CD8-positive, alpha-beta memory T cell (primary cell): ENCODE measurements around the gene LILRA6. TPM values are rescaled to one million over a fixed set of nuclear protein-coding genes. Genes with fewer than 3 reads are reported as not detected.
"Not testable (repeated sequence)": the region's sequence is repeated elsewhere in the genome, so short reads cannot be mapped to it uniquely, and the experiment has no call there.

ENCODE experiments used
- CTCF ChIA-PET: fragments of 350-600 bp; sonication (Branson Sonifier 250); formaldehyde crosslinking; loops from one replicate; lab custom pipeline; 2021; ENCODE audit warnings: antibody characterized with exemption; lab: Charles Lee
- POLR2A ChIA-PET: fragments of 350-600 bp; sonication (Branson Sonifier 250); formaldehyde crosslinking; loops from one replicate; lab custom pipeline; 2021; ENCODE audit warnings: antibody characterized with exemption; lab: Charles Lee
- DNase-seq, 5 donors: peaks; one replicate each; pipeline versions ENCODE4 v3.0.0 to v3.0.0-alpha.2; 2020 to 2022; ENCODE audit warnings: mixed read lengths in 1 of 5
- H3K27ac ChIP-seq: one replicate; pipeline ENCODE4 v1.7.0; 2013; ENCODE audit warnings: low read depth, mild to moderate bottlenecking, low read length, moderate library complexity
- H3K27me3 ChIP-seq: 2 replicates; pipeline ENCODE4 v1.7.0; 2013; ENCODE audit warnings: low read length, mild to moderate bottlenecking; ENCODE audit not compliant: insufficient read depth, poor library complexity, severe bottlenecking
- H3K36me3 ChIP-seq: 2 replicates; pipeline ENCODE4 v1.7.0; 2013; ENCODE audit warnings: mild to moderate bottlenecking, low read length, moderate library complexity; ENCODE audit not compliant: insufficient read depth
- H3K4me1 ChIP-seq: 2 replicates; pipeline ENCODE4 v1.7.0; 2013; ENCODE audit warnings: mild to moderate bottlenecking, low read length, moderate library complexity; ENCODE audit not compliant: insufficient read depth
- H3K4me3 ChIP-seq: 2 replicates; pipeline ENCODE4 v1.7.0; 2013; ENCODE audit warnings: mild to moderate bottlenecking, low read length
- H3K9me3 ChIP-seq: 2 replicates; pipeline ENCODE4 v1.7.0; 2013; ENCODE audit warnings: mild to moderate bottlenecking, low read length
- H3K27ac Mint-ChIP-seq, 8 donors: one replicate each; pipeline ENCODE4 v1.8.0; 2020 to 2021; ENCODE audit warnings: mixed read lengths in 8 of 8, mild to moderate bottlenecking in 6 of 8, inconsistent platforms in 3 of 8, moderate library complexity in 3 of 8
- H3K27me3 Mint-ChIP-seq, 2 donors: one replicate each; pipeline ENCODE4 v1.8.0; 2020 to 2021; ENCODE audit warnings: mixed read lengths in 2 of 2, mild to moderate bottlenecking in 1 of 2, moderate library complexity in 1 of 2
- H3K36me3 Mint-ChIP-seq, 3 donors: one replicate each; pipeline ENCODE4 v1.8.0; 2020 to 2021; ENCODE audit warnings: mixed read lengths in 3 of 3, inconsistent platforms in 1 of 3, mild to moderate bottlenecking in 1 of 3
- H3K4me1 Mint-ChIP-seq, 3 donors: one replicate each; pipeline ENCODE4 v1.8.0; 2020 to 2021; ENCODE audit warnings: mixed read lengths in 3 of 3, inconsistent platforms in 1 of 3, mild to moderate bottlenecking in 1 of 3
- H3K4me3 Mint-ChIP-seq, 7 donors: one replicate each; pipeline ENCODE4 v1.8.0; 2020 to 2021; ENCODE audit warnings: mixed read lengths in 7 of 7, mild to moderate bottlenecking in 6 of 7, moderate library complexity in 4 of 7, inconsistent platforms in 2 of 7
- H3K9me3 Mint-ChIP-seq, 5 donors: one replicate each; pipeline ENCODE4 v1.8.0; 2020 to 2022; ENCODE audit warnings: mixed read lengths in 5 of 5, mild to moderate bottlenecking in 3 of 5, moderate library complexity in 2 of 5, inconsistent platforms in 1 of 5
- polyA plus RNA-seq: library from polyadenylated mRNA; unstranded; fragments of 300-500 nt; fragmentation: Illumina TruSeq; gene quantifications from one replicate; pipeline ENCODE4 v1.2.3, GENCODE V29; 2021
- total RNA-seq, 2 experiments: library from RNA; stranded (reverse); gene quantifications; one replicate each; pipeline ENCODE4 v1.2.3, GENCODE V29; 2021

LILRA6 gene
- total and polyA plus RNA-seq, 3 experiments from 2014 or later, result 0.37 to 0.45 (median 0.42) TPM

DNA sequence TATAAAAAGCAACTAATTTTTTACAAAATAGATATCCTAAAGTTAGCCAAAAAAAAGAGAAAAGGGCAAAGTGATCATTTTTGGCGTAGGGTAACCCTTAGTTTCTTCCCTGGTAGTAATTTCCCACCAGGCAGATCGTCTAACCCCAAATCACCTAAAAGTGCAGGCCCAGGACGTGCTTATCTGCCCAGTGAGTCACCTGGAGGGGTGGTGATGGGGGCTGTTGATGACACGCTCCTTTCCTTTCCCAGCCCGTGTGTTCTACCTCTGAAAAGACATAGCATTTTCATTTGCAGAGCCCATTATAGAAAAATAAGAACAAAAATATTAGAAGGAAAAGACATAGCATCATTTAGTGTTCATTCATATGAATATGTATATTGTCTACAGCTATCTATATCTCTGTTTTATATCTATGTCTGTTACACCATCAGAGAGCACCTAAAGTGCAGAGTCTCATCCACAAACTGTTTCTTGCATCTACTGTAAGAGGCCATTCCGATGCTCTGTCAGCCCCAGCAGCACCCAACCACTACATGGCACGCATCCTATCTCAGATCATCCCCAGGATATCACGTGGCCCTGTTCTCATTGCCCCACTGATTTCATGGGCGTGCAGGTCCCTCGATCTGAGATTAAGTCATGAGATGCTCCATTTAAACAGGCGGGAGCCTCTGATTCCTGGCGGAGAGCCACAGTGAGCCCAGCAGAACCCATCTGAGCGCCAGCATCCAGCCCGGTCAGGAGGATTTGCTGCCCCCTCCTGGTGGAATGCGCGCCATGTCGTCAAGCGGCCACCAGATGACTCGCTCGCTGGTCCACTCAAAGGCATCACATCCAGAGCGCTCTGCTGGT, 11.3 kb downstream of the LILRA6 start:
- H3K4me3 Mint-ChIP-seq, result no peak overlapping the region
- H3K36me3 Mint-ChIP-seq, result no peaks in the 10 kb centered on the region
- Histone ChIP-seq H3K27ac (no peak overlapping the region), H3K36me3 (no peaks in the 10 kb centered on the region), H3K9me3 (no peaks in the 10 kb centered on the region), H3K4me1 (peaks cover 4% of the 10 kb centered on the region), H3K4me3 (no peak overlapping the region), H3K27me3 (no peaks in the 10 kb centered on the region)
- peak overlapping the region in 3 of 8 donors; percentile 20 to 56 (median 53) for H3K27ac Mint-ChIP-seq
- peaks cover 0 to 2% (median 0%) of the 10 kb centered on the region in 5 donors for H3K9me3 Mint-ChIP-seq
- peak; percentile 59 to 90 (median 78) for DNase-seq
- H3K27me3 Mint-ChIP-seq, result peaks cover 8 to 36% of the 10 kb centered on the region in 2 donors
- ChIA-PET CTCF (interaction anchor here (1.3 to 1.9 kb wide), 2 partner anchors 42 to 63 kb away, joined by 7 to 9 read pairs; partner anchors contain the start of gene MBOAT7), POLR2A (no interaction called here)
- H3K4me1 Mint-ChIP-seq, result peaks cover 0 to 4% (median 3%) of the 10 kb centered on the region in 3 donors

GRCh38 chr19:54230031-54230430, 12.6 kb downstream of the LILRA6 start:
- ChIA-PET POLR2A (no interaction called here), CTCF (no interaction called here)
- Mint-ChIP-seq H3K4me1 (peaks cover 0 to 4% (median 3%) of the 10 kb centered on the region in 3 donors), H3K36me3 (no peaks in the 10 kb centered on the region), H3K9me3 (peaks cover 0 to 2% (median 0%) of the 10 kb centered on the region in 5 donors), H3K27me3 (peaks cover 8 to 28% of the 10 kb centered on the region in 2 donors), H3K4me3 (peak overlapping the region in 2 of 7 donors; percentile 18 to 29), H3K27ac (peak overlapping the region in 1 of 8 donors; percentile 20)
- Histone ChIP-seq H3K36me3 (no peaks in the 10 kb centered on the region), H3K9me3 (no peaks in the 10 kb centered on the region), H3K4me1 (peaks cover 4% of the 10 kb centered on the region), H3K27me3 (no peaks in the 10 kb centered on the region), H3K4me3 (no peak overlapping the region), H3K27ac (no peak overlapping the region)
- DNase-seq, result no peak

GRCh38 chr19:54229146-54229545, 13.4 kb downstream of the LILRA6 start:
- Histone ChIP-seq H3K4me1 (peaks cover 4% of the 10 kb centered on the region), H3K27me3 (no peaks in the 10 kb centered on the region), H3K4me3 (no peak overlapping the region), H3K9me3 (no peaks in the 10 kb centered on the region), H3K36me3 (no peaks in the 10 kb centered on the region), H3K27ac (no peak overlapping the region)
- peaks cover 0 to 4% (median 3%) of the 10 kb centered on the region in 3 donors for H3K4me1 Mint-ChIP-seq
- no peak overlapping the region for H3K4me3 Mint-ChIP-seq
- ChIA-PET POLR2A (no interaction called here), CTCF (interaction anchor here (1.4 to 1.6 kb wide), 2 partner anchors 37 to 61 kb away, joined by 3 to 5 read pairs; no protein-coding TSS in a partner anchor)
- H3K36me3 Mint-ChIP-seq, result no peaks in the 10 kb centered on the region
- no peak overlapping the region for H3K27ac Mint-ChIP-seq
- DNase-seq, result no peak
- peaks cover 5 to 23% of the 10 kb centered on the region in 2 donors for H3K27me3 Mint-ChIP-seq
- H3K9me3 Mint-ChIP-seq, result no peaks in the 10 kb centered on the region

- POLR2A ChIA-PET, H3K9me3 ChIP-seq, DNase-seq, H3K27ac Mint-ChIP-seq, CTCF ChIA-PET, H3K36me3 ChIP-seq, H3K9me3 Mint-ChIP-seq, H3K4me3 Mint-ChIP-seq, H3K27ac ChIP-seq, H3K4me1 ChIP-seq, H3K4me3 ChIP-seq, H3K4me1 Mint-ChIP-seq, H3K27me3 ChIP-seq, H3K36me3 Mint-ChIP-seq: not testable (repeated sequence)
- H3K27me3 Mint-ChIP-seq, result peaks cover 2 to 14% of the 10 kb centered on the region in 2 donors
These were observed 18.0 kb downstream of the LILRA6 start for GRCh38 chr19:54224619-54225018.

GRCh38 chr19:54223937-54224281, 18.7 kb downstream of the LILRA6 start:
- H3K9me3 Mint-ChIP-seq, H3K36me3 Mint-ChIP-seq, DNase-seq, H3K9me3 ChIP-seq, H3K27me3 Mint-ChIP-seq, H3K27ac ChIP-seq, POLR2A ChIA-PET, H3K4me3 ChIP-seq, H3K4me1 Mint-ChIP-seq, CTCF ChIA-PET, H3K36me3 ChIP-seq, H3K27ac Mint-ChIP-seq, H3K27me3 ChIP-seq, H3K4me1 ChIP-seq, H3K4me3 Mint-ChIP-seq: not testable (repeated sequence)

GRCh38 chr19:54223277-54223936, 19.2 kb downstream of the LILRA6 start:
- H3K27ac ChIP-seq, H3K27me3 Mint-ChIP-seq, H3K9me3 ChIP-seq, H3K9me3 Mint-ChIP-seq, DNase-seq, H3K4me1 ChIP-seq, H3K36me3 Mint-ChIP-seq, H3K4me1 Mint-ChIP-seq, POLR2A ChIA-PET, CTCF ChIA-PET, H3K27ac Mint-ChIP-seq, H3K27me3 ChIP-seq, H3K4me3 ChIP-seq, H3K36me3 ChIP-seq, H3K4me3 Mint-ChIP-seq: not testable (repeated sequence)

DNA sequence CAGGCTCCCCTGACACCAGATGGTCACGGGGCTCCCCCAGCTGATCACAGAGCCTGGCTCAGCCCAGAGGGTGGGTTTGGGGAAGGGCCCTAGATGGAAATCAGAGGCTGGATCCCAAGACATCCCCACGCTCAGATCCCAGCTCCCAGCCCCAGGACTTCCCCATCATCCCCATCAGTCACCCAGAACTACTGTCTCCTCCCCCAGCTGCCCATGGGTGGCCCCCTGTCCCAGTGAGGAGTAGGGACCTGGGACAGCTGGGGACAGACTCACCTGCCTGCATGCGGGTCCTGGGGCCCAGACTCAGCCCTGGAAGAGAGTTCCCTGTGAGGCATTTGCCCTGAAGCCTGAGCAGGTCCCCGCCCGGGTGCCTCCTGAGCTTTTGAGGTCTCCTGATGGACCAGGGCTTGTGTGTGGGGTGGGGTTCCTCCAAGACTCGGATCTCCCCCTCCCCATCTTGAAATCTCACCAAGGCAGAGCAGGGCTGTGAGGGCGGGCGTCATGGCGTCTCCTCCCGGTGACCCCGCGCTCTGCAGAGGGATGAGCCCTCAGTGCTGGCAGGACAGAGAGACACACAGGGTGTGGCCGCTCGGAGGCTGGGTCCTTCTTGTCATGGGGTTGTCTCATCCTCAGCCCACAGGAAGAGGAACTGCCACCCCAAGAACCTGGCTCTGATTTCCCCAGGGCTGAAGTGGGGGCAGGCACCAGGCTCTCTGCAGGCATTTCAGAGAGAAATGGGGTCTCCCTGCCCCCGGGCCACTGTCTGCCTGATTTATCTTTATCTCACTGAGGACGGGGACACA, 19.9 kb downstream of the LILRA6 start, which contains the start of gene LILRB3:
LILRB3 (minus strand) TSS at position 534 of the 803 bp plus-strand sequence; CDS start at position 503, 31 bp downstream.
- H3K36me3 Mint-ChIP-seq, H3K36me3 ChIP-seq, H3K4me3 ChIP-seq, H3K9me3 Mint-ChIP-seq, H3K27me3 Mint-ChIP-seq, H3K27ac ChIP-seq, CTCF ChIA-PET, H3K27me3 ChIP-seq, POLR2A ChIA-PET, H3K4me1 ChIP-seq, H3K9me3 ChIP-seq, DNase-seq, H3K4me1 Mint-ChIP-seq: not testable (repeated sequence)
- peak within 1 kb of the TSS in 1 of 7 donors; percentile 28 for H3K4me3 Mint-ChIP-seq
- H3K27ac Mint-ChIP-seq, result peak within 1 kb of the TSS in 1 of 8 donors; percentile 24
